T-helper 1 cell treated with Interleukin-12 subunit alpha and Interleukin-12 subunit beta and Interleukin-4 antibody, amounts not matched to agents 30 μg/mL and 1 μg/mL, for 36 hours (primary cell): ENCODE data around the gene TRAPPC4.
A peak's percentile ranks its signal among the peaks of the same experiment; 100 is the strongest.
"Not testable (repeated sequence)": the region's sequence is repeated elsewhere in the genome, so short reads cannot be mapped to it uniquely, and the experiment has no call there.

Experiments used
- H3K27ac Mint-ChIP-seq: one replicate; pipeline ENCODE4 v1.8.0; 2021; ENCODE audit warnings: mild to moderate bottlenecking, mixed read lengths
- H3K27me3 Mint-ChIP-seq: one replicate; pipeline ENCODE4 v1.8.0; 2021; ENCODE audit warnings: low read depth, mixed read lengths
- H3K36me3 Mint-ChIP-seq: one replicate; pipeline ENCODE4 v1.8.0; 2021; ENCODE audit warnings: low read depth, mixed read lengths
- H3K4me1 Mint-ChIP-seq: one replicate; pipeline ENCODE4 v1.8.0; 2021; ENCODE audit warnings: low read depth, mixed read lengths
- H3K4me3 Mint-ChIP-seq: one replicate; pipeline ENCODE4 v1.8.0; 2021; ENCODE audit warnings: mild to moderate bottlenecking, moderate library complexity, mixed read lengths
- H3K9me3 Mint-ChIP-seq: one replicate; pipeline ENCODE4 v1.8.0; 2021; ENCODE audit warnings: mixed read lengths

TRAPPC4 gene

GRCh38 chr11:119059128-119059527, 40.6 kb downstream of the TRAPPC4 start:
- not testable (repeated sequence) for H3K9me3 Mint-ChIP-seq, H3K4me3 Mint-ChIP-seq, H3K27me3 Mint-ChIP-seq, H3K27ac Mint-ChIP-seq
- Mint-ChIP-seq H3K36me3 (peaks cover 17% of the 10 kb centered on the region), H3K4me1 (peaks cover 23% of the 10 kb centered on the region)

- Mint-ChIP-seq H3K36me3 (peaks cover 5% of the 10 kb centered on the region), H3K27ac (no peak overlapping the region), H3K4me3 (no peak overlapping the region), H3K4me1 (peaks cover 20% of the 10 kb centered on the region), H3K27me3 (no peaks in the 10 kb centered on the region), H3K9me3 (no peaks in the 10 kb centered on the region)
Observed at GRCh38 chr11:119061256-119061655, 42.7 kb downstream of the TRAPPC4 start.

GRCh38 chr11:119062779-119063178, 44.2 kb downstream of the TRAPPC4 start:
- no peak overlapping the region for H3K4me3 Mint-ChIP-seq
- H3K9me3 Mint-ChIP-seq = no peaks in the 10 kb centered on the region
- H3K27me3 Mint-ChIP-seq = no peaks in the 10 kb centered on the region
- peaks cover 3% of the 10 kb centered on the region for H3K36me3 Mint-ChIP-seq
- no peak overlapping the region for H3K27ac Mint-ChIP-seq
- peaks cover 26% of the 10 kb centered on the region for H3K4me1 Mint-ChIP-seq

- Mint-ChIP-seq H3K4me1 (peaks cover 30% of the 10 kb centered on the region), H3K27ac (peak overlapping the region; percentile 55), H3K9me3 (no peaks in the 10 kb centered on the region), H3K4me3 (peak overlapping the region; percentile 37), H3K27me3 (no peaks in the 10 kb centered on the region), H3K36me3 (peaks cover 8% of the 10 kb centered on the region)
Observed at GRCh38 chr11:119065369-119065768, 46.8 kb downstream of the TRAPPC4 start.

GRCh38 chr11:119067371-119068222, 49.0 kb downstream of the TRAPPC4 start, which contains the start of gene VPS11:
Gene VPS11 (plus strand): TSS chr11:119067818. CDS start chr11:119067824, 6 bp downstream.
- Mint-ChIP-seq H3K36me3 (peaks cover 10% of the 10 kb centered on the region), H3K9me3 (no peaks in the 10 kb centered on the region), H3K4me3 (peak within 1 kb of the TSS; percentile 90), H3K4me1 (peaks cover 30% of the 10 kb centered on the region), H3K27ac (peak within 1 kb of the TSS; percentile 96), H3K27me3 (no peaks in the 10 kb centered on the region)
